HepG2 (cell line): ENCODE data around the gene TAF1B. TPM values are rescaled to one million over a fixed set of nuclear protein-coding genes. Genes with fewer than 3 reads are reported as not detected.
A peak's percentile ranks its signal among the peaks of the same experiment; 100 is the strongest.

Source experiments
- ATAC-seq: fragments of 200-7000 bp; cut with Tn5 transposase; 3 replicates; pipeline ENCODE4 v1.9.1; 2020; ENCODE audit warnings: mild to moderate bottlenecking, moderate library complexity
- BruUV-seq: library from RNA; stranded (reverse); fragments of 400-500 nt; replicated peaks from 2 replicates; lab custom pipeline; 2021; lab: Mats Ljungman, UMichigan
- CTCF ChIA-PET: fragments of 300-600 bp; formaldehyde crosslinking; extraction: SDS; loops from one replicate; lab custom pipeline; 2021; ENCODE audit warnings: low total read pairs, inconsistent platforms, low intra/inter-chr PET ratio; lab: Yijun Ruan, JAX
- POLR2A ChIA-PET: fragments of 350-600 bp; sonication (Branson Sonifier 250); formaldehyde crosslinking; loops from one replicate; lab custom pipeline; 2020; ENCODE audit warnings: antibody characterized with exemption, inconsistent platforms; lab: Yijun Ruan, JAX
- DNase-seq: peaks from one replicate; pipeline ENCODE4 v3.0.0-alpha.2; 2015; ENCODE audit warnings: low spot score
- FAIRE-seq: peaks from 3 replicates; lab custom pipeline; 2011; peaks lifted over from hg19 to GRCh38; lab: Jason Lieb, UNC
- H2AFZ ChIP-seq: one replicate; pipeline ENCODE4 v1.6.1; 2011; ENCODE audit warnings: low read length, inconsistent platforms
- H3K27ac ChIP-seq: fragments of 300-600 bp; 3 replicates; pipeline ENCODE4 v1.8.0; 2011; ENCODE audit warnings: mixed run types, mild to moderate bottlenecking, mixed read lengths, low read length, inconsistent platforms; ENCODE audit not compliant: insufficient read depth; ENCODE audit errors: extremely low read length
- H3K27me3 ChIP-seq, 2 experiments: fragments of 200-600 bp in 1 of 2; 2 replicates in 1 of 2; 3 replicates in 1 of 2; pipeline versions ENCODE4 v1.6.0 to v1.8.0; 2011; ENCODE audit warnings: low read length in 2 of 2, mild to moderate bottlenecking in 2 of 2, moderate library complexity in 2 of 2, inconsistent platforms in 1 of 2; ENCODE audit not compliant: insufficient read depth in 2 of 2, control insufficient read depth in 1 of 2
- H3K36me3 ChIP-seq, 2 experiments: fragments of 200-600 bp in 1 of 2; replicated peaks in 1 of 2; 2 replicates in 1 of 2; 3 replicates in 1 of 2; pipeline versions ENCODE4 v1.5.1 to v1.8.0; 2011; ENCODE audit warnings: low read length in 2 of 2, inconsistent platforms in 1 of 2; ENCODE audit not compliant: insufficient read depth in 2 of 2, control insufficient read depth in 1 of 2
- H3K4me1 ChIP-seq: 2 replicates; pipeline ENCODE4 v1.5.1; 2012; ENCODE audit warnings: low read length, inconsistent platforms; ENCODE audit not compliant: insufficient read depth
- H3K4me2 ChIP-seq: 2 replicates; pipeline ENCODE4 v1.6.0; 2011; ENCODE audit warnings: low read depth, low read length, inconsistent platforms
- H3K4me3 ChIP-seq, 3 experiments: fragments of 200-600 bp in 1 of 3; sonication (generic), shearing (Covaris generic) in 1 of 3; replicated peaks in 1 of 3; 2 replicates each; pipeline ENCODE4 v1.5.1; 2011 to 2016; ENCODE audit warnings: low read length in 3 of 3, inconsistent platforms in 2 of 3, low read depth in 2 of 3, mild to moderate bottlenecking in 2 of 3, control low read depth in 1 of 3, mixed read lengths in 1 of 3; ENCODE audit not compliant: insufficient read depth in 1 of 3
- H3K79me2 ChIP-seq: one replicate; pipeline ENCODE4 v1.6.1; 2011; ENCODE audit warnings: low read length, inconsistent platforms; ENCODE audit not compliant: insufficient read depth
- H3K9ac ChIP-seq: 2 replicates; pipeline ENCODE4 v1.6.0; 2011; ENCODE audit warnings: mild to moderate bottlenecking, low read depth, low read length, inconsistent platforms; ENCODE audit not compliant: insufficient read depth
- H3K9me3 ChIP-seq: 2 replicates; pipeline ENCODE4 v1.5.1; 2012; ENCODE audit warnings: mild to moderate bottlenecking, low read length
- H4K20me1 ChIP-seq: 2 replicates; pipeline ENCODE4 v1.6.0; 2011; ENCODE audit warnings: inconsistent platforms, mild to moderate bottlenecking, low read length, moderate library complexity; ENCODE audit not compliant: insufficient read depth
- CBX2 ChIP-seq, 2 experiments: fragments of 200-600 bp in 1 of 2; sonication (generic); formaldehyde crosslinking in 1 of 2; IDR thresholded peaks; 2 replicates each; pipeline versions ENCODE4 v1.7.0 to v1.8.1; 2018 to 2022; ENCODE audit warnings: low read depth in 2 of 2, low read length in 1 of 2, mild to moderate bottlenecking in 1 of 2, missing genetic modification reagents in 1 of 2
- HNF4G ChIP-seq, 2 experiments: sonication (generic) in 1 of 2; formaldehyde crosslinking in 1 of 2; IDR thresholded peaks; 2 replicates each; pipeline versions ENCODE4 v1.4.0 to v1.6.1; 2011 to 2020; ENCODE audit warnings: borderline replicate concordance in 2 of 2, low read depth in 2 of 2, mild to moderate bottlenecking in 2 of 2, low read length in 1 of 2, missing genetic modification reagents in 1 of 2, moderate library complexity in 1 of 2
- JUNB ChIP-seq: sonication (generic); formaldehyde crosslinking; IDR thresholded peaks from 2 replicates; pipeline ENCODE4 v1.8.0; 2022; ENCODE audit warnings: missing genetic modification reagents, mild to moderate bottlenecking, borderline replicate concordance
- MAFF ChIP-seq: IDR thresholded peaks from 2 replicates; pipeline ENCODE4 v1.6.1; 2011; ENCODE audit warnings: low read depth, low read length, improper control_type of control experiment
- SOX13 ChIP-seq, 3 experiments: fragments of 450-650 bp in 1 of 3; sonication (generic) in 1 of 3; formaldehyde crosslinking in 1 of 3; IDR thresholded peaks in 2 of 3; conservative IDR thresholded peaks in 1 of 3; 2 replicates each; pipeline versions ENCODE4 v1.5.0 to v1.6.1; 2016 to 2020; ENCODE audit warnings: antibody characterized with exemption in 1 of 3, mild to moderate bottlenecking in 1 of 3, missing compliant biosample characterization in 1 of 3, missing genetic modification reagents in 1 of 3, moderate library complexity in 1 of 3
- SSRP1 ChIP-seq: IDR thresholded peaks from 2 replicates; pipeline ENCODE4 v1.6.1; 2016; ENCODE audit warnings: control low read depth
- STAT5B ChIP-seq: sonication (generic); formaldehyde crosslinking; IDR thresholded peaks from 2 replicates; pipeline ENCODE4 v1.4.0; 2020; ENCODE audit warnings: missing genetic modification reagents
- SYNCRIP ChIP-seq: fragments of 200-400 bp; formaldehyde crosslinking; IDR thresholded peaks from 2 replicates; pipeline ENCODE4 v1.6.1; 2018; ENCODE audit warnings: mild to moderate bottlenecking, low read depth, low read length; ENCODE audit not compliant: insufficient read depth
- ZKSCAN8 ChIP-seq: IDR thresholded peaks from 2 replicates; pipeline ENCODE4 v1.6.1; 2016; ENCODE audit warnings: borderline replicate concordance, missing genetic modification reagents, missing compliant biosample characterization
- ZNF616 ChIP-seq: sonication (generic); formaldehyde crosslinking; IDR thresholded peaks from 2 replicates; pipeline ENCODE4 v1.5.0; 2020; ENCODE audit warnings: low read depth, mild to moderate bottlenecking, missing genetic modification reagents
- ZNF776 ChIP-seq: sonication (generic); formaldehyde crosslinking; IDR thresholded peaks from 2 replicates; pipeline ENCODE4 v1.4.0; 2020; ENCODE audit warnings: mild to moderate bottlenecking, missing genetic modification reagents
- ZNF780A ChIP-seq: sonication (generic); formaldehyde crosslinking; IDR thresholded peaks from 2 replicates; pipeline ENCODE4 v1.8.0; 2022; ENCODE audit warnings: mild to moderate bottlenecking, missing genetic modification reagents, moderate library complexity
- ZZZ3 ChIP-seq: sonication (generic); formaldehyde crosslinking; IDR thresholded peaks from 2 replicates; pipeline ENCODE4 v1.4.0; 2020; ENCODE audit warnings: missing genetic modification reagents, mild to moderate bottlenecking, borderline replicate concordance
- WGBS: methylation state at CpG from one replicate; pipeline ENCODE4 v1.1.6; 2017; ENCODE audit warnings: low lambda C conversion rate; 5-methylcytosine and 5-hydroxymethylcytosine counted together
- in situ Hi-C: cut with HindIII; loops from 2 replicates; pipeline ENCODE4 v1.10.0; 2017; ENCODE audit warnings: low pct_unique_long_range_greater_than_20kb; ENCODE audit not compliant: extremely low pct_ligation_motif_present
- intact Hi-C: fragments of 100-400 bp; cut with micrococcal nuclease; formaldehyde crosslinking; loops from one replicate; pipeline ENCODE4 v1.10.0; 2022; ENCODE audit not compliant: unreplicated experiment
- polyA plus RNA-seq, 8 experiments: library from polyadenylated mRNA; depleted of rRNA in 3 of 8; stranded (reverse) in 7 of 8; unstranded in 1 of 8; fragments of >200 nt; fragmentation: Illumina TruSeq in 4 of 8; extraction: Trizol in 4 of 8; gene quantifications; 2 replicates each; pipeline versions ENCODE4 v1.2.1 to v1.2.3, GENCODE V29; 2011 to 2016; ENCODE audit warnings: low read depth in 4 of 8, missing spikeins in 1 of 8, mixed read lengths in 1 of 8; ENCODE audit not compliant: insufficient read depth in 1 of 8
- total RNA-seq, 5 experiments: library from RNA; depleted of rRNA; stranded (reverse); fragments of >200 nt; fragmentation: Illumina TruSeq; extraction: Trizol; gene quantifications; 2 replicates each; pipeline ENCODE4 v1.2.3, GENCODE V29; 2016; ENCODE audit warnings: low read depth in 1 of 5
- TF ChIP-seq, protein P1 (sequence below): sonication (generic); formaldehyde crosslinking; IDR thresholded peaks from 2 replicates; pipeline ENCODE4 v1.4.0; 2020; ENCODE audit warnings: missing genetic modification reagents
- TF ChIP-seq, protein P2 (sequence below): sonication (generic); formaldehyde crosslinking; IDR thresholded peaks from 2 replicates; pipeline ENCODE4 v1.5.0; 2020; ENCODE audit warnings: mild to moderate bottlenecking, missing genetic modification reagents, moderate library complexity
- TF ChIP-seq, protein P3 (sequence below): fragments of 450-650 bp; IDR thresholded peaks from 2 replicates; pipeline ENCODE4 v1.6.1; 2016

Gene TAF1B
- total and polyA plus RNA-seq, 2 of the 13 experiments (the other 11 are each of a cell fraction or from before 2014, with no cell fraction given) = 13.3 to 27.7 TPM

DNA sequence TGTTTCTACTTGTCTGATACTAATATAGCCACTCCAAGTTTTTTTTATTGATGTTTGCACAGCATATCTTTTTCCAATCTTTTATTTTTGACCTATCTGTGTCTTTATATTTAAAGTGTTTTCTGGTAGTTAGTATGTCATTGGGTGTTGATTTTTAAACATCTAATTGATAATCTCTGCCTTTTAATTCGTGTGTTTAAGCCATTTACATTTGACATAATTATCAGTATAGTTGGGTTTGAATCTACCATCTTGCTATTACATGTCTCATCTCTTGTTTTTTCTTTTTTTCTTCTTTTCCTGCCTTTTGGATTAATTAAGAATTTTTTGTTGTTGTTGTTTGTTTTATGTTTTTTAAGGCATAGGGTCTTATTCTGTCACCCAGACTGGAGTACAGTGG, 44.2 kb downstream of the TAF1B start (continued):
- no peak for TF ChIP-seq SOX13 (IDR thresholded peaks at IDR 0.05)
- no peak for TF ChIP-seq SOX13 (CRISPR knock-in tag; conservative IDR thresholded peaks at IDR 0.05 in 1 of 2, IDR thresholded peaks at IDR 0.05 in 1 of 2)
- no peak for TF ChIP-seq ZNF780A (CRISPR knock-in tag)

DNA sequence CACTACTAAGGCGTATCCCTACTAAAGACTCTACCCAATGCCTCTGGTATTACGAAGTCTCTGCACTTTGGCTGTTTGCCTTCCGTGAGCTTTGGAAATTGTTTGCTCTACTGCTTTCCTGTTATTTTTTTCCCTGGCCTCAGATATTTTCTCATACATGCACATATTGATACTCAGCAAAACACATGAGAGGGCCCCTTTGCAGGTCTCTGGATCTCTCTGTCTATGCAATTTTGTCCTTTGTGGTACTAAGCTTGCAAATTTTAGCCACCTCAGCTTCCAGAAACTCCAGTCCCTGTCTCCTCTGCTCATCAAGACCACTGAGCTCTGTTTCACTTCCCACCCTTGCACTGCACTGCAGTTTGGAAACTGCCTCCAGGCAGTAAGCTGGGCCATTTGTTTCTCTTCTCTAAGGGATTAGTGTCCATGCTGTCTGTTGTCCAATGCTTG, 46.6 kb downstream of the TAF1B start:
- H3K79me2 ChIP-seq = no peaks in the 10 kb centered on the region
- no peaks in the 10 kb centered on the region for H4K20me1 ChIP-seq
- H3K9me3 ChIP-seq = no peaks in the 10 kb centered on the region
- CTCF ChIA-PET = no interaction called here
- no peaks in the 10 kb centered on the region for H3K27me3 ChIP-seq
- DNase-seq (peak; percentile 92), FAIRE-seq (peak; percentile 81), ATAC-seq (peak; percentile 98)
- no TSS peak for BruUV-seq
- H3K36me3 ChIP-seq = peaks cover 0 to 3% of the 10 kb centered on the region in 2 experiments; a peak in 2 of 5 replicates
- peaks cover 27% of the 10 kb centered on the region for H3K4me1 ChIP-seq
- intact Hi-C loops = loop anchor here (1.0 kb wide), 1 partner anchor 64 kb away; no protein-coding TSS in a partner anchor
- H3K27ac ChIP-seq = peak overlapping the region; percentile 92
- WGBS = under 1% methylated on average over 3 of the region's 3 CpGs
- H3K4me2 ChIP-seq = peak overlapping the region; percentile 79
- peak overlapping the region; percentile 33 for H2AFZ ChIP-seq
- POLR2A ChIA-PET = interaction anchor here (1.6 to 1.8 kb wide), 2 partner anchors 46 to 53 kb away, joined by 4 to 16 read pairs; partner anchors contain the start of gene TAF1B
- H3K4me3 ChIP-seq = peak overlapping the region in 2 of 3 experiments; percentile 17 to 44; a peak in 3 of 6 replicates
- peak overlapping the region; percentile 50 for H3K9ac ChIP-seq
- in situ Hi-C loops = no loop called here
- TF ChIP-seq CBX2 (IDR thresholded peaks at IDR 0.05; ENCODE audit: low read depth, low read length) (no peak), CBX2 (CRISPR knock-in tag; IDR thresholded peaks at IDR 0.05; ENCODE audit: low read depth) (no peak), ZNF616 (CRISPR knock-in tag) (no peak), SYNCRIP (no peak), MAFF (peak; percentile 74), HNF4G (IDR thresholded peaks at IDR 0.05; ENCODE audit: borderline replicate concordance, low read depth, low read length) (no peak), HNF4G (CRISPR knock-in tag; IDR thresholded peaks at IDR 0.05; ENCODE audit: borderline replicate concordance, low read depth) (no peak), ZKSCAN8 (CRISPR knock-in tag) (no peak), JUNB (CRISPR knock-in tag) (no peak), STAT5B (CRISPR knock-in tag) (no peak), ZZZ3 (no peak), ZNF776 (no peak), SSRP1 (CRISPR knock-in tag) (no peak)
- TF ChIP-seq, protein P1, sequence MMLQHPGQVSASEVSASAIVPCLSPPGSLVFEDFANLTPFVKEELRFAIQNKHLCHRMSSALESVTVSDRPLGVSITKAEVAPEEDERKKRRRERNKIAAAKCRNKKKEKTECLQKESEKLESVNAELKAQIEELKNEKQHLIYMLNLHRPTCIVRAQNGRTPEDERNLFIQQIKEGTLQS (CRISPR knock-in tag) = no peak
- TF ChIP-seq, protein P2, sequence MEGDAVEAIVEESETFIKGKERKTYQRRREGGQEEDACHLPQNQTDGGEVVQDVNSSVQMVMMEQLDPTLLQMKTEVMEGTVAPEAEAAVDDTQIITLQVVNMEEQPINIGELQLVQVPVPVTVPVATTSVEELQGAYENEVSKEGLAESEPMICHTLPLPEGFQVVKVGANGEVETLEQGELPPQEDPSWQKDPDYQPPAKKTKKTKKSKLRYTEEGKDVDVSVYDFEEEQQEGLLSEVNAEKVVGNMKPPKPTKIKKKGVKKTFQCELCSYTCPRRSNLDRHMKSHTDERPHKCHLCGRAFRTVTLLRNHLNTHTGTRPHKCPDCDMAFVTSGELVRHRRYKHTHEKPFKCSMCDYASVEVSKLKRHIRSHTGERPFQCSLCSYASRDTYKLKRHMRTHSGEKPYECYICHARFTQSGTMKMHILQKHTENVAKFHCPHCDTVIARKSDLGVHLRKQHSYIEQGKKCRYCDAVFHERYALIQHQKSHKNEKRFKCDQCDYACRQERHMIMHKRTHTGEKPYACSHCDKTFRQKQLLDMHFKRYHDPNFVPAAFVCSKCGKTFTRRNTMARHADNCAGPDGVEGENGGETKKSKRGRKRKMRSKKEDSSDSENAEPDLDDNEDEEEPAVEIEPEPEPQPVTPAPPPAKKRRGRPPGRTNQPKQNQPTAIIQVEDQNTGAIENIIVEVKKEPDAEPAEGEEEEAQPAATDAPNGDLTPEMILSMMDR (CRISPR knock-in tag) = no peak
- TF ChIP-seq, protein P3, sequence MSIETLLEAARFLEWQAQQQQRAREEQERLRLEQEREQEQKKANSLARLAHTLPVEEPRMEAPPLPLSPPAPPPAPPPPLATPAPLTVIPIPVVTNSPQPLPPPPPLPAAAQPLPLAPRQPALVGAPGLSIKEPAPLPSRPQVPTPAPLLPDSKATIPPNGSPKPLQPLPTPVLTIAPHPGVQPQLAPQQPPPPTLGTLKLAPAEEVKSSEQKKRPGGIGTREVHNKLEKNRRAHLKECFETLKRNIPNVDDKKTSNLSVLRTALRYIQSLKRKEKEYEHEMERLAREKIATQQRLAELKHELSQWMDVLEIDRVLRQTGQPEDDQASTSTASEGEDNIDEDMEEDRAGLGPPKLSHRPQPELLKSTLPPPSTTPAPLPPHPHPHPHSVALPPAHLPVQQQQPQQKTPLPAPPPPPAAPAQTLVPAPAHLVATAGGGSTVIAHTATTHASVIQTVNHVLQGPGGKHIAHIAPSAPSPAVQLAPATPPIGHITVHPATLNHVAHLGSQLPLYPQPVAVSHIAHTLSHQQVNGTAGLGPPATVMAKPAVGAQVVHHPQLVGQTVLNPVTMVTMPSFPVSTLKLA = no peak
